Measurements from ENCODE around the gene CNPPD1. TPM values are rescaled to one million over a fixed set of nuclear protein-coding genes. Genes with fewer than 3 reads are reported as not detected.

Gene CNPPD1
- total and polyA plus RNA-seq, 2 of the 8 experiments (the other 6 are each of a cell fraction or from before 2014, with no cell fraction given): 32.9 to 35.9 TPM

GRCh38 chr2:219131744-219132143, 45.0 kb downstream of the CNPPD1 start (continued):
- TF ChIP-seq SIN3A (conservative IDR thresholded peaks at IDR 0.05 in 1 of 2, IDR thresholded peaks at IDR 0.05 in 1 of 2; ENCODE audit: low read depth in 1 of 2, low read length in 2 of 2): no peak
- TF ChIP-seq SIX5 (IDR thresholded peaks at IDR 0.05; ENCODE audit: low read depth, low read length): no peak
- TF ChIP-seq BRCA1 (IDR thresholded peaks at IDR 0.05; ENCODE audit: low read depth, low read length): no peak

Measured in H1 (cell line).